ENCODE data around the gene C1orf105.

The C1orf105 gene

GRCh38 chr1:172496678-172497077, 76.2 kb downstream of the C1orf105 start:
- DNase-seq: no peak

DNA sequence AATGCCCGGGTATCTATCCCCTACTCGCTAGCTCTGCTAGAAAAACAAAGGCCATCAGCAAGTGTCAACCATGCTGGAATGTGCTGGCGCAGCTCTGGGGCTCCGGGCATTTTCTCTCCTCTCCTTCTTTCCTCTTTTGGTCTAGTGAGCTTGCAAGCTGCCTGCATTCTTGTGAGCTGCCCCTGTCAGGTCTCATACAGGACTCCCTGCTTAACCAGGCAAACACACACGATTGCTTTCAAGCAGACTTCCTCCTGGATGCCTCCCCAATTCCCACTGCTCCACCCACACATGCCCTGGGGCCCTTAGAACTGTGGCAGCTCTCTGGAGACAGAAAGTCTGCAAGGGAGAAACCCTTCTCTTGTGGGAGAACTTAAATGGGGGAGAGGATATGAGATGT, 76.7 kb downstream of the C1orf105 start:
- no peak for DNase-seq

DNA sequence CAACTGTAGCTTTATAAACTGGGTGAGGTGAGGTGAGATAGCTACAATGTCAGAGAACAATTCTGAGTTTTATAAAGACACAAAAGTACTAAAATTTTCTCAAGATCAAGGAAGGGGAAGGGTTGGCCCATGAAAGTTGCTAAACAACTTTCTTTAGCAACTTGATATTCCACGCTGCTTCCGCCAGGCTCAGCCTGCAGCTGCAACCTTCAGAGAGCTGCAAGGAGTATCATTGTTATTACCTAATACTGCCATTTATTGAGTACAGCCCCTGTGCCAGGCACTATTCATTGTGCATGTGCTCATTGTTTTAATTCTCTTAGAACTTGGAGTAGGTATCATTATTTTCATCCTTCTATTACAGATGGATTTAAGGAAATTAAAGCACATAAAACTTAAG, 78.4 kb downstream of the C1orf105 start:
- no peak for DNase-seq

- no peak for DNase-seq
Measured at GRCh38 chr1:172499636-172500141, 79.2 kb downstream of the C1orf105 start.

DNA sequence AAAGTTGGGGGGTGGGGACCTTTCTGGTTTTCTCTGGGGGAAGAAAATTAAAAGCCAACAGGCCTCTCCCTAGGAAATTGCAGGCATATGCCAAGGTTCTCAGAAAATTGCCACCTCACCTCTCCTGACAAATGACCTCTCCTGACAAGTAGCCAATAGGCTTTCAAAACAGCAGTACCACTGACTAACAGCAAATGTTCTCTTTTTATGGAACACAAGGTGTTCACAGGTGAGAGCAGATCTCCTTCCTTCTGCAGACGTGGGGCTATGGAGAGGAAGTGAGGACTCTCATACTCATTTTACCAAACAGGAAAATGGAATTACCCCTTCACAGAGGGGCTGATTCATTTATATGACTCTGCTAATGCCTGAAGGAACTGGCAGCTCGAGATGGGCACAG, 79.7 kb downstream of the C1orf105 start:
- DNase-seq: no peak

- no peak for DNase-seq
Measured at GRCh38 chr1:172507741-172508140, 87.3 kb downstream of the C1orf105 start.

- DNase-seq: no peak
Measured at GRCh38 chr1:172510479-172510878, 90.0 kb downstream of the C1orf105 start.

GRCh38 chr1:172512591-172512990, 92.1 kb downstream of the C1orf105 start:
- no peak for DNase-seq

GRCh38 chr1:172513479-172513878, 93.0 kb downstream of the C1orf105 start:
- no peak for DNase-seq

- no peak for DNase-seq
Measured at GRCh38 chr1:172514108-172514507, 93.6 kb downstream of the C1orf105 start.

- no peak for DNase-seq
Measured at GRCh38 chr1:172515436-172515835, 95.0 kb downstream of the C1orf105 start.

DNA sequence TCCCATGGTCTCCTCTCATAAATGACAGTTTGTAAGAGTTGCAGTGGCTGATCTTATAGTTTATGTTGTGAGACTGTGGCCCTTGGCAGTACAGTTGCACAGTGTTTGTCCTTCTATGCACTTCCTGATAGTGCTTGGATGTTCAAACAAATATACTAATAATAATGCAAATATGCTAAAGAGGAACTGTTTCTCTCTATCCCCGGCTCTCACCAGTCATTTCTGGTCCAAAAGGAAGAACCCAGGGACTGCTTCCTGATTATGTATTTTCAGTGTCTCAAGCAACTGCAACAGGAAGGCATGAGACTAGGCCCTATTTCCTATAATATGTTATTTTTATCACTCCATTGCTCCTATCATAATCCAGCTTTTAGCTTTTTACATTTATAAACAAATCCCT, 95.4 kb downstream of the C1orf105 start:
- no peak for DNase-seq

DNA sequence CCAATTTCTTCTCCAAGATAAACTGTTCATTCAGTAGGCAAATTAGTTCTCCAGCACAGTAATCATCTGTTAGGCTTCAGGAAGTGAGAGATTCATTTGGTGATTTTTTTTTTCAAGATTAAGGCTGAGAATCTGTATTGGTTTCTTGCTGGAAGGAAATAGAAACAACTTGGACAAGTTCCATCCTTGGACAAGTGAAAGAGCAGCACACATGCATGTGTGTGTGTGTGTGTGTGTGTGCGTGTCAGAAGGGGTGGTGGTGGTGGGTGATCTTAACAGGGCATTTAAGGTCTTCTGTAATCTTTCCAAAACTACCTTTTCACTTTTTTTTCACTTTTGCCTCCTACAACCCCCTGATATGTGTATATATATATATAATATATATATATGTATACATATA, 96.6 kb downstream of the C1orf105 start:
- DNase-seq: no peak

DNA sequence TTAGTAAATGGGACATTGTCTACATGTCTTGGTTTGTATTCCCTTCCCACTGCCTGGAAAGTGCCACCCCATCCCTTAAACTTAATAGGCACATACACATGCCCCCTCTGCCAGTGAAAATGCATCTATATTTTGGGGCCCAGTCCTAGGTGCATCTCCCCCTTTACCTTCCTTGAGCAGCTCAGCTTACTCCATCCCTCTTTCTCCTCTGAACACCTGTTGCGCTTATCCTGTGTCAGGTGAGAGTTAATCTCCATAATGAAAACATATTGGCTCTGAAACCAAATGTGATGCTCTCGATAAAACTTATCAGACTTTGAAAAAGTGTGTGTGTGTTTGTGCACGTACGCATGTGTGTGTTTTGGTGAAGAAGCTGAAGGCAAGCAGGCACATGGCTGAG, 97.1 kb downstream of the C1orf105 start:
- no peak for DNase-seq
